OCI-LY3 (cell line): Measurements from ENCODE around the gene HUS1.

Experiments
- H2AFZ ChIP-seq: fragments of 200-600, 300-600 bp; shearing (Covaris generic); 2 replicates; pipeline ENCODE4 v1.6.0; 2014; ENCODE audit warnings: antibody characterized with exemption, low read depth, low read length
- H3K27ac ChIP-seq: fragments of 200-600, 300-600 bp; sonication (generic); 2 replicates; pipeline ENCODE4 v1.5.1; 2014; ENCODE audit warnings: mild to moderate bottlenecking, low read length, moderate library complexity, mixed read lengths
- H3K27me3 ChIP-seq: fragments of 200-600, 300-600 bp; sonication (generic); 2 replicates; pipeline ENCODE4 v1.6.1; 2014; ENCODE audit warnings: low read depth, low read length, mixed read lengths
- H3K36me3 ChIP-seq: fragments of 200-600, 300-600 bp; sonication (generic); replicated peaks from 2 replicates; pipeline ENCODE3; 2014; ENCODE audit warnings: low read depth, low read length, mixed read lengths
- H3K4me1 ChIP-seq: fragments of 300-600, 200-600 bp; sonication (generic); 2 replicates; pipeline ENCODE4 v1.6.1; 2014; ENCODE audit warnings: low read length, mixed read lengths
- H3K4me2 ChIP-seq: fragments of 200-600, 300-600 bp; sonication (generic); 2 replicates; pipeline ENCODE4 v1.6.1; 2014; ENCODE audit warnings: low read length, mixed read lengths
- H3K4me3 ChIP-seq: fragments of 300-600, 200-600 bp; sonication (generic); 2 replicates; pipeline ENCODE4 v1.5.1; 2014; ENCODE audit warnings: antibody characterized with exemption, mild to moderate bottlenecking, low read length, moderate library complexity
- H3K79me2 ChIP-seq: fragments of 300-600, 200-600 bp; shearing (Covaris generic); 2 replicates; pipeline ENCODE4 v1.6.1; 2014; ENCODE audit warnings: mild to moderate bottlenecking, low read length, mixed read lengths
- H3K9ac ChIP-seq: fragments of 300-600, 200-600 bp; shearing (Covaris generic); 2 replicates; pipeline ENCODE4 v1.6.0; 2014; ENCODE audit warnings: mild to moderate bottlenecking, low read length, moderate library complexity
- H3K9me3 ChIP-seq: fragments of 200-600, 300-600 bp; shearing (Covaris generic); 2 replicates; pipeline ENCODE4 v1.6.1; 2014; ENCODE audit warnings: low read length, mixed read lengths; ENCODE audit not compliant: insufficient read depth
- H4K20me1 ChIP-seq: fragments of 200-600, 300-600 bp; sonication (generic); 2 replicates; pipeline ENCODE4 v1.6.1; 2016; ENCODE audit warnings: low read length, mixed read lengths; ENCODE audit not compliant: insufficient read depth
- EZH2phosphoT487 ChIP-seq: fragments of 200-600 bp; shearing (Covaris generic); IDR thresholded peaks from 2 replicates; pipeline ENCODE4 v1.6.1; 2018; ENCODE audit warnings: antibody characterized with exemption, mixed run types, low read depth
- TF ChIP-seq, protein P1 (sequence below): fragments of 200-600, 300-600 bp; sonication (generic); IDR thresholded peaks from 2 replicates; pipeline ENCODE4 v1.5.1; 2014; ENCODE audit warnings: antibody characterized with exemption, low read length, low read depth

The HUS1 gene

DNA sequence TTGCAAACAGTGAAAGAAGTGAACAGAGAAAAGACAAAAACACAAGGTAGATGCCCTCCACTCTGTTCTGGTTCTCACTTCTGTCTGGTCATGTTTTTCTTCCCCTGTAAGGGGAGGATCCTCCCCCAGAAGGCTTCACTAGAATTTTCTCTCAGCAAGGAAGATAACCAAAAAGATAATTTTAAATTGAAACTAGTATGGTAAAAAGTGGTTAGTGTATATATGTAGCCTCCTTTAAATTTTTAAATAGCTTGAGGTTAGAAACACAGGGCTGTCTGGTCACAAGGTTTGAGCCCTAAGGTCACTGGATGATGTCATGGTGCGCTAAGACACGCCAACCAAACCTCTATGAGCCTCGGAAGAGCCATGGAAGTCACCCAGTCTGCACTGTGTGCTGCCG lies 25.6 kb downstream of the HUS1 start:
- no peaks in the 10 kb centered on the region for H3K9me3 ChIP-seq
- peaks cover 7% of the 10 kb centered on the region; the same call in 1 of the 2 replicates for H3K27me3 ChIP-seq
- no peak overlapping the region for H3K9ac ChIP-seq
- H3K27ac ChIP-seq = no peak overlapping the region
- TF ChIP-seq EZH2phosphoT487 = no peak
- TF ChIP-seq, protein P1, sequence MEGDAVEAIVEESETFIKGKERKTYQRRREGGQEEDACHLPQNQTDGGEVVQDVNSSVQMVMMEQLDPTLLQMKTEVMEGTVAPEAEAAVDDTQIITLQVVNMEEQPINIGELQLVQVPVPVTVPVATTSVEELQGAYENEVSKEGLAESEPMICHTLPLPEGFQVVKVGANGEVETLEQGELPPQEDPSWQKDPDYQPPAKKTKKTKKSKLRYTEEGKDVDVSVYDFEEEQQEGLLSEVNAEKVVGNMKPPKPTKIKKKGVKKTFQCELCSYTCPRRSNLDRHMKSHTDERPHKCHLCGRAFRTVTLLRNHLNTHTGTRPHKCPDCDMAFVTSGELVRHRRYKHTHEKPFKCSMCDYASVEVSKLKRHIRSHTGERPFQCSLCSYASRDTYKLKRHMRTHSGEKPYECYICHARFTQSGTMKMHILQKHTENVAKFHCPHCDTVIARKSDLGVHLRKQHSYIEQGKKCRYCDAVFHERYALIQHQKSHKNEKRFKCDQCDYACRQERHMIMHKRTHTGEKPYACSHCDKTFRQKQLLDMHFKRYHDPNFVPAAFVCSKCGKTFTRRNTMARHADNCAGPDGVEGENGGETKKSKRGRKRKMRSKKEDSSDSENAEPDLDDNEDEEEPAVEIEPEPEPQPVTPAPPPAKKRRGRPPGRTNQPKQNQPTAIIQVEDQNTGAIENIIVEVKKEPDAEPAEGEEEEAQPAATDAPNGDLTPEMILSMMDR = no peak
- H2AFZ ChIP-seq = no peak overlapping the region
- H3K4me3 ChIP-seq = no peak overlapping the region
- no peaks in the 10 kb centered on the region for H4K20me1 ChIP-seq
- H3K79me2 ChIP-seq = no peaks in the 10 kb centered on the region
- H3K36me3 ChIP-seq = peaks cover 5% of the 10 kb centered on the region
- H3K4me1 ChIP-seq = no peaks in the 10 kb centered on the region
- no peak overlapping the region for H3K4me2 ChIP-seq

DNA sequence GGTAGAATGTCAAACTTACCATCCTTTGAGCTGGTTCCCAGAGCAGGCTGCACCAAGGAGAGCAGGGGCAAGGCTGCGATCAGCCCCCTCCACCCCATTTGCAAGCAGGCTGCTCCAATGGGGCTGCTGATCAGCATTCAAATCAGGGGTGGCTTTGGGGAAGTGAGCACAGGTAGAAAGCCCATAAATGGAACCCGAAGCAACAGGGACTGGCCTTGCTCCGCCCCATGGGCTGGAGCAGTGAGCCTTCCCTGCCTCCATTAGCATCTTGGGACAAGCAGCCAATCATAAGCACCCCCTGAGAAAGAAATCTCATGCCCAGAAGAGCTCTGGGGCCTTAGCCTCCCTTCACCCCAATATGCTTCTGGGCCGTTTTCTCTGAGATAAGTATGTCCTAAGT lies 27.2 kb downstream of the HUS1 start:
- no peak overlapping the region for H3K4me3 ChIP-seq
- no peaks in the 10 kb centered on the region for H3K79me2 ChIP-seq
- no peak overlapping the region for H2AFZ ChIP-seq
- H4K20me1 ChIP-seq = no peaks in the 10 kb centered on the region
- no peak overlapping the region for H3K27ac ChIP-seq
- H3K36me3 ChIP-seq = peaks cover 5% of the 10 kb centered on the region
- no peak overlapping the region for H3K4me2 ChIP-seq
- H3K9ac ChIP-seq = no peak overlapping the region
- TF ChIP-seq, protein P1 = no peak
- no peak for TF ChIP-seq EZH2phosphoT487
- H3K9me3 ChIP-seq = no peaks in the 10 kb centered on the region
- H3K4me1 ChIP-seq = no peaks in the 10 kb centered on the region
- peaks cover 11% of the 10 kb centered on the region; the same call in 1 of the 2 replicates for H3K27me3 ChIP-seq

DNA sequence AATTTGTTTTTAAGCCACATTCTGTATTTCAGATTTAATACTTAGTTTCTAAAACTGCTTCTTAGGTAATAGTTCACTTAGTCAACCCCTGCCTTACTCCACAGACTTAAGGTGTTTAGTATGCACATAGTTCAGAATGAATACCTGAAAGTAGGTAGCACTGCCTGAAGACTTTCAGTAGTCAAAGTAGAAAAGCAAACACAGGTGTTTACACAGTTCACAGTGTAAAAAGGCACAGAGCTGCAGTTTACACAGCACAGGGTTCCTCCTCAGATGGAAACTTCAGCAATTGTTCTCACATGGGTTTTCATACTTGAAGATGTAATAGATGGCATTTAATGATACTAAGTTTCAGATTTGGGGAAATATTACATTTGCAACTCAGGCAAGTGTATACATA lies 28.0 kb downstream of the HUS1 start:
- no peak overlapping the region for H3K4me2 ChIP-seq
- TF ChIP-seq, protein P1 = no peak
- TF ChIP-seq EZH2phosphoT487 = no peak
- no peaks in the 10 kb centered on the region for H4K20me1 ChIP-seq
- no peaks in the 10 kb centered on the region for H3K79me2 ChIP-seq
- no peaks in the 10 kb centered on the region for H3K9me3 ChIP-seq
- no peak overlapping the region for H2AFZ ChIP-seq
- peaks cover 19% of the 10 kb centered on the region; the same call in 1 of the 2 replicates for H3K27me3 ChIP-seq
- H3K4me1 ChIP-seq = no peaks in the 10 kb centered on the region
- H3K9ac ChIP-seq = no peak overlapping the region
- H3K4me3 ChIP-seq = no peak overlapping the region
- peaks cover 5% of the 10 kb centered on the region for H3K36me3 ChIP-seq
- H3K27ac ChIP-seq = no peak overlapping the region

DNA sequence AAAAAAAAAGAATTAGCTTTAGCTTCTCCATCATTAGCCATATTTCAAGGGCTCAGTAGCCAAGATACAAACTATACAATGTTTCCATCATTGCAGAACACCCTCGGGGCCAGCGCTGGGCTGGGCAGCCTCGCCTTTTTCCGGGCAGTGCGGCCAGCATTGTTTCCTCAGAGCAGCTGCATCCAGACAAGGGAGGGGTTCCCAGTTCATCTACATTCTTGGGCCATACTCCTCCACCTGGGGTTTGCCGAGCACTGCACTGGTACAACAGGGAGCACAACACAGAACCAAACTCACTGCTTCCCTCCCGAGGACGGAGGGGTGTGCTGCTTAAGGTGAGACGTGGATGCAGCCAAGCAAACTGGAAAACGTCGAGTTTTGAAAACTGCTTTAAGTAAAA lies 28.7 kb downstream of the HUS1 start:
- H3K9me3 ChIP-seq = no peaks in the 10 kb centered on the region
- H4K20me1 ChIP-seq = no peaks in the 10 kb centered on the region
- H3K27me3 ChIP-seq = peaks cover 21% of the 10 kb centered on the region; the same call in 1 of the 2 replicates
- no peak overlapping the region for H3K4me3 ChIP-seq
- no peak overlapping the region for H3K4me2 ChIP-seq
- H3K79me2 ChIP-seq = no peaks in the 10 kb centered on the region
- no peaks in the 10 kb centered on the region for H3K4me1 ChIP-seq
- no peak overlapping the region for H3K27ac ChIP-seq
- no peak for TF ChIP-seq EZH2phosphoT487
- TF ChIP-seq, protein P1 = no peak
- no peak overlapping the region for H2AFZ ChIP-seq
- H3K36me3 ChIP-seq = peaks cover 5% of the 10 kb centered on the region
- no peak overlapping the region for H3K9ac ChIP-seq
